Calu3 (cell line): ENCODE results near the gene SPDYE4. TPM values are rescaled to one million over a fixed set of nuclear protein-coding genes. Genes with fewer than 3 reads are reported as not detected.

Source experiments
- BruUV-seq: library from RNA; stranded (reverse); fragments of 400-500 nt; replicated peaks from 2 replicates; lab custom pipeline; 2021; lab: Mats Ljungman, UMichigan
- CTCF ChIA-PET: fragments of 300-600 bp; sonication (Branson Sonifier 250); formaldehyde crosslinking; loops from one replicate; lab custom pipeline; 2022; ENCODE audit warnings: antibody characterized with exemption; lab: Charles Lee
- DNase-seq: peaks from one replicate; pipeline ENCODE4 v3.0.0; 2022
- H3K27ac Mint-ChIP-seq: one replicate; pipeline ENCODE4 v1.8.0; 2022; ENCODE audit warnings: mixed read lengths; ENCODE audit not compliant: unreplicated experiment
- H3K27me3 Mint-ChIP-seq: one replicate; pipeline ENCODE4 v1.8.0; 2022; ENCODE audit warnings: mixed read lengths; ENCODE audit not compliant: unreplicated experiment
- H3K36me3 Mint-ChIP-seq: one replicate; pipeline ENCODE4 v1.8.0; 2022; ENCODE audit warnings: mild to moderate bottlenecking, moderate library complexity, mixed read lengths; ENCODE audit not compliant: insufficient read depth, unreplicated experiment
- H3K4me1 Mint-ChIP-seq: one replicate; pipeline ENCODE4 v1.8.0; 2022; ENCODE audit warnings: mild to moderate bottlenecking, low read depth, mixed read lengths; ENCODE audit not compliant: unreplicated experiment
- H3K4me3 Mint-ChIP-seq: one replicate; pipeline ENCODE4 v1.8.0; 2022; ENCODE audit warnings: mild to moderate bottlenecking, low read depth, moderate library complexity, mixed read lengths; ENCODE audit not compliant: unreplicated experiment
- H3K9me3 Mint-ChIP-seq: one replicate; pipeline ENCODE4 v1.8.0; 2022; ENCODE audit warnings: low read depth, mixed read lengths; ENCODE audit not compliant: unreplicated experiment
- CTCF ChIP-seq: fragments of 200-600 bp; IDR thresholded peaks from one replicate; pipeline ENCODE4 v1.8.0; 2022; ENCODE audit warnings: antibody characterized with exemption; ENCODE audit not compliant: unreplicated experiment
- intact Hi-C: fragments of 100-400 bp; cut with micrococcal nuclease; formaldehyde crosslinking; loops from one replicate; pipeline ENCODE4 v1.10.0; 2022; ENCODE audit not compliant: unreplicated experiment
- total RNA-seq: library from RNA; stranded (reverse); gene quantifications from 2 replicates; pipeline ENCODE4 v1.2.3, GENCODE V29; 2022

Gene SPDYE4
- total RNA-seq, 1 experiment from 2014 or later, result not detected

- no TSS peak for BruUV-seq
- DNase-seq, result no peak
- intact Hi-C loops, result no loop called here
- no peaks in the 10 kb centered on the region for H3K9me3 Mint-ChIP-seq
- peaks cover 26% of the 10 kb centered on the region for H3K27me3 Mint-ChIP-seq
- no peak for TF ChIP-seq CTCF
- CTCF ChIA-PET, result interaction anchor here (0.6 kb wide), 1 partner anchor 1202 kb away, joined by 3 read pairs; no protein-coding TSS in a partner anchor
- no peaks in the 10 kb centered on the region for H3K36me3 Mint-ChIP-seq
- no peak overlapping the region for H3K4me3 Mint-ChIP-seq
- H3K4me1 Mint-ChIP-seq, result no peaks in the 10 kb centered on the region
- no peak overlapping the region for H3K27ac Mint-ChIP-seq
Observed at GRCh38 chr17:8803531-8804420, 45.4 kb upstream of the SPDYE4 start.

DNA sequence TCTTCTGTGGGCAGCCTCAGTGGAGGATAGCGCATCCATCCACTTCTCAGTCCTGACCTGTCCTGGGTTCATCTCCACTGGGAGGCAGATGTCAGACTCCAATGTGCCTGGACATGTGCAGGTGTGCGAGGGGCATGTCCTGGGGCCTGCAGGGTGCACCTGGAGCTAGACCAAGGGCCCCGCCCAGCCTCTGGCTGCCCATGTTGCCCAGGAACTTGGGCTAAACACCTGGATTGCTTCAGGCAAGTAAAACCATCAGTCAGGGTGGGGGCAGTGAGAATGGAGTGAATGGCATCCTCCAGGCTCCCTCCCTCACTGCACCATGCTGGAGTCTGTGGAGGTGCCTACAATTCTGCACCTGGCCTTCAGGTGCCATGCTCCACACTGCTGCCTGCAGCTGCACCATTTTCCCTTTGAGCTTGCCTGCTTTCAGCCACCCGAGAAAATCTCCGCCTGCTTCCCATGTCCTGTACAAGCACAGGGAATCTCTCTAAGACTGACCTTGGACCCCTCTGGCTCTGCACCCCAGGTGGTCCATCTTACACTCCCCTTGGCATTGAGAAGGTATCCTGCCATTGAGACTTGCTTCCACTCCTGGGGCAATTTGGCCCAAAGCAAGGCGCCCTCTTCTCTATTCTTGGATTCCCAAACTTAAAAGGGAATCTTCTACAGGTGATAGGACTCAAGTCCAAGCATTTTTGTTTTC lies 42.9 kb upstream of the SPDYE4 start:
- no peaks in the 10 kb centered on the region for H3K36me3 Mint-ChIP-seq
- no peak overlapping the region for H3K4me3 Mint-ChIP-seq
- CTCF ChIA-PET, result no interaction called here
- H3K4me1 Mint-ChIP-seq, result no peaks in the 10 kb centered on the region
- H3K27me3 Mint-ChIP-seq, result peaks cover 3% of the 10 kb centered on the region
- DNase-seq, result no peak
- no peak overlapping the region for H3K27ac Mint-ChIP-seq
- no TSS peak for BruUV-seq
- no peaks in the 10 kb centered on the region for H3K9me3 Mint-ChIP-seq
- no peak for TF ChIP-seq CTCF
- intact Hi-C loops, result no loop called here

DNA sequence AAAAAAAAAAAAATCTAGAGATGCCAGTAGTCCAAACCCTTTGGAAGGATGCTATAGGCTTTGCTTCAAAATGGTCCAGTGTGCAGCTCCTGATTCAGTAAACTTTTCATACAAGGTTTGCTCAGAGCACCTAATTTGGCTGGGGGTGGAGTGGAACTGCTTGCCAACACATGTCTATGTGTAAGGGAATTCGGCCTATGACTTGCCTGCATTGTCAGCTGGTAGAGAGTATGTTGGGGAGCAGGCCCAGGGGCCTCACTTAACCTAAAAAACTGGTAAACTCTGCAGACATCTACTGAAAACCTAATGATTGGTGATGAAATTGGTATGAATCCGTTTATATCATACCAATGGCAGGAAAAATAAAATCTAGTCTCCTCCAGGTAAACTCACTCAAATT lies 42.3 kb upstream of the SPDYE4 start:
- intact Hi-C loops, result no loop called here
- Mint-ChIP-seq H3K4me3 (no peak overlapping the region), H3K27ac (no peak overlapping the region), H3K27me3 (no peaks in the 10 kb centered on the region), H3K36me3 (no peaks in the 10 kb centered on the region), H3K9me3 (no peaks in the 10 kb centered on the region), H3K4me1 (no peaks in the 10 kb centered on the region)
- DNase-seq, result no peak
- no peak for TF ChIP-seq CTCF
- BruUV-seq, result no TSS peak
- CTCF ChIA-PET, result no interaction called here

DNA sequence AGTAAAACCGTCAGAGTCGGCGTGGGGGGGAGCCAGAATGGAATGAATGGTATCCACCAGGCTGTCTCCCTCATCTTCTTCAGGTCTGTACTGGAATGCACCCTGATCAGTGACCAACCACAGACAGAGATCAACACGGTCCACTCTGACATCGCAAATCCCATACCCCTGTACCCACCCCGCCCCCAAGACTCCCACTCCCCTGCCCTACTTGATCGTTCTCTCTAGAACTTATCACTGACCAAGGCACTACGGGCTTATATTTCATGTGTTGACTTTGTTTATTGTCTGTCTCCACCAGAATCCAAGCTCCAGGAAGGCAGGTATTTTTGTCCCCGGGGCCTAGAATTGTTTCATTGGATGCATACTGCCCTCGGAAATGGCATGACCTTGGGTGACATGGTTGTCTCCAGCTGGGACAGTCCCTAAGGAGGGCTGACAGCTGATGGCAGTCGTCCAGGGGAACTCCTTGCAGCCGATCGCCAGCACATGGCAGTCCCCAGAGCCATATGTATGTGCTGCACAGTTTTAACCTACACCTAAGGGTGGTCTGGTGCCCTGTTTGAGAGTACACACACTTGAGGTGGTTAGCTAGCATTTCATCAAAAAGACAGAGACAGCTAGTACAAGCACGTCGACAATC lies 41.3 kb upstream of the SPDYE4 start:
- Mint-ChIP-seq H3K4me1 (no peaks in the 10 kb centered on the region), H3K27ac (no peak overlapping the region), H3K4me3 (peak overlapping the region; percentile 43), H3K27me3 (no peaks in the 10 kb centered on the region), H3K36me3 (no peaks in the 10 kb centered on the region), H3K9me3 (no peaks in the 10 kb centered on the region)
- no peak for DNase-seq
- TF ChIP-seq CTCF, result no peak
- intact Hi-C loops, result loop anchor here (2.0 kb wide), 1 partner anchor 95 kb away; no protein-coding TSS in a partner anchor
- CTCF ChIA-PET, result interaction anchor here (0.6 to 1.0 kb wide), 4 partner anchors 95 to 1075 kb away, joined by 3 to 10 read pairs (median 6); no protein-coding TSS in a partner anchor
- no TSS peak for BruUV-seq
